ENCODE measurements around the gene NDUFS2.

The NDUFS2 gene

DNA sequence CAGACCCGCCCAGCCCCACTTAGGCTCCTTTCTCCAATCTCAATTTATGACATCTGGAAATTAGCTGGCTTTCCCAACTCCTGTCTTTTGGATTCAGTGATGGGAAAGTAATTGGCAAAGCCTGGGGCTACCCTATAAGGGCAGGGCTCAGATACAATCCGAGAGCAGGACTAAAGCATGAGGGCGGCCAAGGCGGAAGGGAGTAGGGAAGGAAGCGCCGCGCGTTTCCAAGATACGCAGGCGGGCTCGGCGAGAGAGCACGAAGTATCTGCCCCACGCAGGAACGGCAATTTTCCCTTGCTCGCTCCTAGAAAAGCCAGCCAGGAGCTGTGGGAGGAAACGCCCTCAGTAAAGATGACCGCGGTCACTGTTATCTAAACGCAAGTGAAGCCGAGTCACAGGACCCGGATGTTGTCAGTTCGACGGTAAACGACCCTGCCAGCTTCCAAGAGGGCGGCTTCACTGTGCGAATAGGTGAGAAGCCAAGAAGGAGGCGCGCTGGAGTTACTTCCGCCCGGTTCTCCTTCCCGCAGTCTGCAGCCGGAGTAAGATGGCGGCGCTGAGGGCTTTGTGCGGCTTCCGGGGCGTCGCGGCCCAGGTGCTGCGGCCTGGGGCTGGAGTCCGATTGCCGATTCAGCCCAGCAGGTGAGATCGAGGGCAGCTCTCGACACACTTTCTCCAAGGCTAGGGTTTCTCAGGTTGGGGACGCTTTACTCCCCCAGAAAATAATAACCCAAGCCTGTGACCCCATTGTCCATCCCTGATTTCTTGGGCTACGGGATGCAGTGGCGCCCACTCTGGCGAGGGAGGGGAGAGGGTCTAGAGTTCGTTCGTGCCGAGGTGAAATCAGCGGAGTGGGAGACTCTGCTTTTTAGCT is at the start of gene NDUFS2:
Gene NDUFS2, plus strand, starts transcription at position 532 of the 877 bp plus-strand sequence. Its CDS starts 19 bp downstream, at position 551.
- peak; percentile 96 for DNase-seq (ENCODE audit: low read depth)
- H3K4me3 ChIP-seq (ENCODE audit: low read length), result peak within 1 kb of the TSS; percentile 95

DNA sequence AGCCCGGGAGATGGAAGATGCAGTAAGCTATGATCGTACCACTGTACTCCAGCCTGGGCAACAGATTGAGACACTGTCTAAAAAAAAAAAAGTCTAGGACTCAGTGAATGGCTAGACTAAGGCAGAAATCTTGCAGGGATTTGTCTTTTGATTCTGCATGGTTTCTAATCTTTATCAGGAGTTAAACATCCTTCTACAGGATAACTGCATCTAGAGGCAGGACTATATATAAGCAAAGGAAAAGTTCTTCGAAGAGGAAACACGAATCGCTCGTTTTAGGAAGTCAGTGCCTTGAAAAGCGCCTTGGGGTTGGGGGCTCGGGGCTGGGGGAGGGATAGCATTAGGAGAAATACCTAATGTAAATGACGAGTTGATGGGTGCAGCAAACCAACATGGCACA is 49.0 kb upstream of the NDUFS2 start:
- DNase-seq (ENCODE audit: low read depth), result no peak
- TF ChIP-seq, protein P1, sequence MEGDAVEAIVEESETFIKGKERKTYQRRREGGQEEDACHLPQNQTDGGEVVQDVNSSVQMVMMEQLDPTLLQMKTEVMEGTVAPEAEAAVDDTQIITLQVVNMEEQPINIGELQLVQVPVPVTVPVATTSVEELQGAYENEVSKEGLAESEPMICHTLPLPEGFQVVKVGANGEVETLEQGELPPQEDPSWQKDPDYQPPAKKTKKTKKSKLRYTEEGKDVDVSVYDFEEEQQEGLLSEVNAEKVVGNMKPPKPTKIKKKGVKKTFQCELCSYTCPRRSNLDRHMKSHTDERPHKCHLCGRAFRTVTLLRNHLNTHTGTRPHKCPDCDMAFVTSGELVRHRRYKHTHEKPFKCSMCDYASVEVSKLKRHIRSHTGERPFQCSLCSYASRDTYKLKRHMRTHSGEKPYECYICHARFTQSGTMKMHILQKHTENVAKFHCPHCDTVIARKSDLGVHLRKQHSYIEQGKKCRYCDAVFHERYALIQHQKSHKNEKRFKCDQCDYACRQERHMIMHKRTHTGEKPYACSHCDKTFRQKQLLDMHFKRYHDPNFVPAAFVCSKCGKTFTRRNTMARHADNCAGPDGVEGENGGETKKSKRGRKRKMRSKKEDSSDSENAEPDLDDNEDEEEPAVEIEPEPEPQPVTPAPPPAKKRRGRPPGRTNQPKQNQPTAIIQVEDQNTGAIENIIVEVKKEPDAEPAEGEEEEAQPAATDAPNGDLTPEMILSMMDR (conservative IDR thresholded peaks at IDR 0.05; ENCODE audit: low read depth, low read length), result no peak
- peak overlapping the region; percentile 84 for H3K4me3 ChIP-seq (ENCODE audit: low read length)

More for the DNA sequence above, at the start of gene NDUFS2:
- TF ChIP-seq, protein P1 (conservative IDR thresholded peaks at IDR 0.05; ENCODE audit: low read depth, low read length), result peak; percentile 55

DNA sequence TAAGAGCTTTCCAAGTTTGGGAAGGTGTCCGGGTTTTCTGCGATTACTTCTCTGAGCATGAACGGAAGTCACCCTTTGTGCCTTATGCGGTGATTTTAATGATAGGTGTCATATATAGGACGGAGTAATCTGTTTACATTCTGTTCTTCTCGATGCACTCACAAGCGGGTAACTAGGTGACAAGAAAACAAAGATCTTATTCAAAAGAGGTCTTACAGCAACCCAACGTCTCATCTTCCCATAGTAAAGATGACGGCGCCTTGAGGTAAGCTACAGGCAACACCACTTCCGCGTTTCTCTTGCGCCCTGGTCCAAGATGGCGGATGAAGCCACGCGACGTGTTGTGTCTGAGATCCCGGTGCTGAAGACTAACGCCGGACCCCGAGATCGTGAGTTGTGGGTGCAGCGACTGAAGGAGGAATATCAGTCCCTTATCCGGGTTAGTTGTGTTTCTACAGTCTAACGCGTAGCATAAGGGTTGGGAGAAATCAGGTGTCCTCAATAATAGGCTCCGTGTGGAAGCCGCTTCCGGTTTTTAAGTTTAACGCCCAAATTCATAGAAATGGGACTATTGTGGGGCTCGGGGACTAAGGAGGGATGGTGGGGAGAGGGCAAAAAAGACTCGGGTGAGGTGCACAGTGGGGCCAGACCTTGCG is 48.4 kb upstream of the NDUFS2 start, which contains the start of gene UFC1:
Gene UFC1, plus strand, starts transcription at position 297 of the 656 bp plus-strand sequence. Its CDS starts 20 bp downstream, at position 317.
- peak; percentile 75 for DNase-seq (ENCODE audit: low read depth)
- TF ChIP-seq, protein P1 (conservative IDR thresholded peaks at IDR 0.05; ENCODE audit: low read depth, low read length), result no peak
- peak within 1 kb of the TSS; percentile 84 for H3K4me3 ChIP-seq (ENCODE audit: low read length)

DNA sequence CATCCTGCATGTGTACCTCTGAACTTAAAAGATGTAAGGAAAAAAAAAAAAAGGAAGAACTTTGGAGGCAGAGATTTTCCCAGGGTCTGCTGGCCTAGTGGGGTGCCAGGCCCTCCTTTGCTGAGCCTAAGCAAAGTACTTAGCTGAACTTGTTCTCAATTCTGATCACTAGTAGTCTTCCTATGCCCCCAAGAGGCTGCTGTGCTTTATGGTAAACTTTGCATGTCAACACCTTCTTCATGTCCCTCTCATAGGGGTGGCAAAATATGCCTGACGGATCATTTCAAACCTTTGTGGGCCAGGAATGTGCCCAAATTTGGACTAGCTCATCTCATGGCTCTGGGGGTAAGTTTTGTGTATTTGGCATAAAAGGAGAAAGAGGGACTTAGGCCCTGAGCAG is 44.3 kb upstream of the NDUFS2 start:
- TF ChIP-seq, protein P1 (conservative IDR thresholded peaks at IDR 0.05; ENCODE audit: low read depth, low read length), result no peak
- DNase-seq (ENCODE audit: low read depth), result no peak
- no peak overlapping the region for H3K4me3 ChIP-seq (ENCODE audit: low read length)

DNA sequence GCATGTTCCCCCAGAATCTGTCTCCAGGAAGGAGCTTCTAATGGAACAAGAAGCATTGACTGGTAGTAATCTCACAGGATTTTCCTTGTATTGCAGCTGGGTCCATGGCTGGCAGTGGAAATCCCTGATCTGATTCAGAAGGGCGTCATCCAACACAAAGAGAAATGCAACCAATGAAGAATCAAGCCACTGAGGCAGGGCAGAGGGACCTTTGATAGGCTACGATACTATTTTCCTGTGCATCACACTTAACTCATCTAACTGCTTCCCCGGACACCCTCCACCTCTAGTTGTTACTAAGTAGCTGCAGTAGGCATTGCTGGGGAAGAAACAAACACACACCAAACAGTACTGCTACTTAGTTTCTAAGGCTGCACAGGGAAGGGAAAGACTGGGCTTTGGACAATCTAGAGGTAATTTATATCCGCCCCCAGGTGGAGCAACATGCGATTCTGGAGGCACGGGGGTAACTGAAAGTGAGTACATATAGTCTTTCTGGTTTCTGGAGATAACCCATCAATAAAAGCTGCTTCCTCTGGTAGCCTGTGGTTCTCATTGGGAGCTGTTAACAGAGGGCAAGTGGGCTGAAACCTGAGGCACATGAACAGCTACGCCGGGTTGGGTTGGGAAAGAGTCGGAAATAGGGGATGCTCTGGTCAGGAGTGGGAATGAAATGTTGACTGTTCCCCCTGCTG is 43.7 kb upstream of the NDUFS2 start:
- TF ChIP-seq, protein P1 (conservative IDR thresholded peaks at IDR 0.05; ENCODE audit: low read depth, low read length), result no peak
- no peak for DNase-seq (ENCODE audit: low read depth)
- H3K4me3 ChIP-seq (ENCODE audit: low read length), result peak overlapping the region; percentile 87

DNA sequence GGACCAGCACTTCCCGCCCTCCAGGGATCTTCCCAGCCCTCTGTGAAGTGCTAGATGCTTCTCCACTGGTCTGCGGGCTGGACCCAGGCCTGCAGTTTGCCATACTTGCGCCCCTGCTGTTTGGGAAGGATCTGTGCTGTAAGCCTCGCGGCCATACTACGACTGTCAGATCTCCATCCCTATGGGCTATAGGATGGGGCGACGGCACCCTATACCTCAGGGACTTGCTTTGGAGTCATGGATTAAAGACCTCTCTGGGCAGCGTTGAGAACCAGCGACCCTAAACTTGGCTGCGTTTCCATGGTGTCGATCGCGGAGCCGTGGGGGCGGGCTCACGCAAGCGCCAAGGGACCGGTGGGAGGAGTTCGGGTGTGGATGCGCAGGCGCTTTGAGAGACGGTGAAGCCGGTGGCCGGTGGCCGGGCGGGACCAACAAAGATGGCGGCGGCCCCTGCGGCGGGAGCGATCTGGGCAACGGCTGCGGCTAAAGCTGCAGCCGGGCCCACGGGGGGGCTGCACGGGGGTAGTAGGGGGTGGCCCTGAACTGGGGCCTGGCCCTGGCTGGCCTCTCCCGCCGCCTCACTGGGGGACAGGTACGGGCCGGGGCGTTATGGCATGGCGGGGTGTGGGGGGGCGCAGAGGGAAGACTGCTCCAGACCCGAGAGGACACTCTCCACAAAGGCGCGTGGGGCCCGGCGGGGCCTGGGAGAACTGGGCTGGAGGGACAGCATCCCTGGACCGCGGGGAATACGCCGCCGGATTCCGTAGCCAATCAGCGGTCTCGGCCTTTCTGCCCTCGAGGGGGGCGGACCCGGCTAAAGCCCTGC is 42.9 kb upstream of the NDUFS2 start, which contains the start of gene USP21:
Gene USP21, plus strand, starts transcription at position 414 of the 826 bp plus-strand sequence. CDS start 1,141 bp downstream, outside the sequence.
- peak within 1 kb of the TSS; percentile 87 for H3K4me3 ChIP-seq (ENCODE audit: low read length)
- no peak for DNase-seq (ENCODE audit: low read depth)
- TF ChIP-seq, protein P1 (conservative IDR thresholded peaks at IDR 0.05; ENCODE audit: low read depth, low read length), result peak; percentile 42

Measured in retinal pigment epithelial cell (primary cell).